ENCODE measurements around the gene ELAVL1. TPM values are rescaled to one million over a fixed set of nuclear protein-coding genes. Genes with fewer than 3 reads are reported as not detected.

ELAVL1 gene
- total and polyA plus RNA-seq, 2 experiments from 2014 or later, result 81.6 to 143 TPM

- H3K27ac Mint-ChIP-seq, result no peak overlapping the region
- no peak overlapping the region for H3K4me3 Mint-ChIP-seq
- no peak overlapping the region for H3K4me2 ChIP-seq
- H3K9me2 ChIP-seq (ENCODE audit: insufficient read depth), result no peaks in the 10 kb centered on the region
- H3K36me3 ChIP-seq (ENCODE audit: insufficient read depth), result peaks cover 24% of the 10 kb centered on the region
- no peak for DNase-seq (ENCODE audit: low spot score)
- H3K4me3 ChIP-seq, result no peak overlapping the region
- H4K20me1 ChIP-seq (replicated peaks; ENCODE audit: insufficient read depth), result peaks cover 42% of the 10 kb centered on the region
- no peaks in the 10 kb centered on the region for H3K27me3 ChIP-seq (ENCODE audit: insufficient read depth)
- no peaks in the 10 kb centered on the region for H3K4me1 ChIP-seq (ENCODE audit: insufficient read depth)
- no peaks in the 10 kb centered on the region; the same call in 2 of the 3 replicates for H3K4me1 Mint-ChIP-seq
- H3K27ac ChIP-seq (ENCODE audit: low read depth), result 0 out of 2 replicates have a peak overlapping the region, but pooled peaks have one; percentile 26
- no peaks in the 10 kb centered on the region for H3K9me3 Mint-ChIP-seq
- peaks cover 2% of the 10 kb centered on the region for H3K27me3 Mint-ChIP-seq (ENCODE audit: insufficient read depth, low read depth, poor library complexity)
- no peak for ATAC-seq
- H2AFZ ChIP-seq, result no peak overlapping the region
- TF ChIP-seq ZNF331 (CRISPR knock-in tag; IDR thresholded peaks at IDR 0.05; ENCODE audit: low read depth) (no peak), POLR2AphosphoS5 (IDR thresholded peaks at IDR 0.05; ENCODE audit: low read depth) (no peak), REST (IDR thresholded peaks at IDR 0.05; ENCODE audit: unreplicated experiment) (no peak), CREB1 (CRISPR knock-in tag; IDR thresholded peaks at IDR 0.05; ENCODE audit: low read depth) (no peak), NANOG (IDR thresholded peaks at IDR 0.05; ENCODE audit: borderline replicate concordance) (no peak), STAT1 (IDR thresholded peaks at IDR 0.05; ENCODE audit: unreplicated experiment) (no peak), ZNF462 (CRISPR knock-in tag; IDR thresholded peaks at IDR 0.05) (no peak), EZH2phosphoT487 (IDR thresholded peaks at IDR 0.05; ENCODE audit: unreplicated experiment) (no peak), CTCF (conservative IDR thresholded peaks at IDR 0.05; ENCODE audit: low read depth in 2 of 2) (no peak), EZH2 (IDR thresholded peaks at IDR 0.05; ENCODE audit: low read depth, unreplicated experiment) (no peak), ZNF114 (CRISPR knock-in tag; IDR thresholded peaks at IDR 0.05) (no peak), ETS1 (IDR thresholded peaks at IDR 0.05) (no peak), JUNB (IDR thresholded peaks at IDR 0.05; ENCODE audit: unreplicated experiment) (no peak)
- H3F3A ChIP-seq (replicated peaks; ENCODE audit: low read depth), result peaks cover 6% of the 10 kb centered on the region; the same call in 1 of the 2 replicates
- H3K79me2 ChIP-seq (replicated peaks; ENCODE audit: insufficient read depth), result peaks cover 73% of the 10 kb centered on the region
- H3K36me3 Mint-ChIP-seq (ENCODE audit: low read depth), result peaks cover 71% of the 10 kb centered on the region
Measured at GRCh38 chr19:7985481-7985911, 19.9 kb downstream of the ELAVL1 start.
